WTC11 (cell line): ENCODE results near the gene NDOR1. TPM values are rescaled to one million over a fixed set of nuclear protein-coding genes. Genes with fewer than 3 reads are reported as not detected.
A peak's percentile ranks its signal among the peaks of the same experiment; 100 is the strongest.

ENCODE experiments used
- CREB1 ChIP-seq: sonication (generic); formaldehyde crosslinking; IDR thresholded peaks from 2 replicates; pipeline ENCODE4 v1.8.0; 2023; ENCODE audit warnings: mild to moderate bottlenecking, missing genetic modification reagents
- ESRRA ChIP-seq: sonication (generic); formaldehyde crosslinking; IDR thresholded peaks from 2 replicates; pipeline ENCODE4 v1.8.1; 2022; ENCODE audit warnings: mild to moderate bottlenecking, missing genetic modification reagents, borderline replicate concordance
- ETV6 ChIP-seq: sonication (generic); formaldehyde crosslinking; IDR thresholded peaks from 2 replicates; pipeline ENCODE4 v1.8.1; 2022; ENCODE audit warnings: mild to moderate bottlenecking, missing genetic modification reagents
- FOXJ3 ChIP-seq: sonication (generic); formaldehyde crosslinking; IDR thresholded peaks from 2 replicates; pipeline ENCODE4 v1.9.0; 2021; ENCODE audit warnings: missing genetic modification reagents, mild to moderate bottlenecking, borderline replicate concordance
- FOXK1 ChIP-seq: sonication (generic); formaldehyde crosslinking; IDR thresholded peaks from 2 replicates; pipeline ENCODE4 v1.8.0; 2022; ENCODE audit warnings: mild to moderate bottlenecking, moderate library complexity, missing genetic modification reagents
- GTF2I ChIP-seq: fragments of 250-450 bp; sonication (Bioruptor Pico); conservative IDR thresholded peaks from 2 replicates; pipeline ENCODE4 v1.4.0; 2021; ENCODE audit warnings: mild to moderate bottlenecking
- MXD4 ChIP-seq: fragments of 250-450 bp; sonication (Bioruptor Pico); IDR thresholded peaks from 2 replicates; pipeline ENCODE4 v1.8.0; 2021; ENCODE audit warnings: mild to moderate bottlenecking, moderate library complexity, borderline replicate concordance
- MYBL2 ChIP-seq: sonication (generic); formaldehyde crosslinking; IDR thresholded peaks from 2 replicates; pipeline ENCODE4 v1.8.1; 2023; ENCODE audit warnings: mild to moderate bottlenecking, moderate library complexity, missing genetic modification reagents
- NR3C1 ChIP-seq: sonication (generic); formaldehyde crosslinking; conservative IDR thresholded peaks from 2 replicates; pipeline ENCODE4 v1.8.1; 2023; ENCODE audit warnings: low read depth, mild to moderate bottlenecking, missing genetic modification reagents
- RORB ChIP-seq: fragments of 250-450 bp; sonication (Bioruptor Pico); IDR thresholded peaks from 2 replicates; pipeline ENCODE4 v1.9.0; 2021; ENCODE audit warnings: mild to moderate bottlenecking
- TP53 ChIP-seq: sonication (generic); formaldehyde crosslinking; IDR thresholded peaks from 2 replicates; pipeline ENCODE4 v1.8.1; 2023; ENCODE audit warnings: mild to moderate bottlenecking, missing genetic modification reagents
- ZNF121 ChIP-seq: sonication (generic); formaldehyde crosslinking; IDR thresholded peaks from 2 replicates; pipeline ENCODE4 v1.8.0; 2023; ENCODE audit warnings: missing genetic modification reagents
- ZNF396 ChIP-seq: fragments of 250-450 bp; sonication (Bioruptor Pico); IDR thresholded peaks from 2 replicates; pipeline ENCODE4 v1.8.0; 2021; ENCODE audit warnings: mild to moderate bottlenecking, moderate library complexity, borderline replicate concordance
- total RNA-seq: library from RNA; stranded (reverse); gene quantifications from 3 replicates; pipeline ENCODE4 v1.2.3, GENCODE V29; 2021
- TF ChIP-seq, protein P1 (sequence below): sonication (generic); formaldehyde crosslinking; IDR thresholded peaks from 2 replicates; pipeline ENCODE4 v1.8.1; 2023; ENCODE audit warnings: mild to moderate bottlenecking, missing genetic modification reagents
- TF ChIP-seq, protein P2 (sequence below): fragments of 250-450 bp; sonication (Bioruptor Pico); IDR thresholded peaks from 2 replicates; pipeline ENCODE4 v1.9.0; 2021; ENCODE audit warnings: mild to moderate bottlenecking, borderline replicate concordance
- TF ChIP-seq, protein P3 (sequence below): sonication (generic); formaldehyde crosslinking; IDR thresholded peaks from 2 replicates; pipeline ENCODE4 v1.8.0; 2023; ENCODE audit warnings: mild to moderate bottlenecking, missing genetic modification reagents
- TF ChIP-seq, protein P4 (sequence below): fragments of 250-450 bp; sonication (Bioruptor Pico); conservative IDR thresholded peaks from 2 replicates; pipeline ENCODE4 v1.9.0; 2021; ENCODE audit warnings: mild to moderate bottlenecking
- TF ChIP-seq, protein P5 (sequence below): sonication (generic); formaldehyde crosslinking; IDR thresholded peaks from 2 replicates; pipeline ENCODE4 v1.8.1; 2022; ENCODE audit warnings: low read depth, mild to moderate bottlenecking, moderate library complexity, missing genetic modification reagents, borderline replicate concordance
- TF ChIP-seq, protein P6 (sequence below): sonication (generic); formaldehyde crosslinking; IDR thresholded peaks from 2 replicates; pipeline ENCODE4 v1.8.1; 2022; ENCODE audit warnings: missing genetic modification reagents, borderline replicate concordance
- TF ChIP-seq, protein P7 (sequence below): sonication (generic); formaldehyde crosslinking; IDR thresholded peaks from 2 replicates; pipeline ENCODE4 v1.8.1; 2022; ENCODE audit warnings: low read depth, missing genetic modification reagents, borderline replicate concordance
- TF ChIP-seq, protein P8 (sequence below): sonication (generic); formaldehyde crosslinking; IDR thresholded peaks from 2 replicates; pipeline ENCODE4 v1.8.0; 2022; ENCODE audit warnings: mild to moderate bottlenecking, missing genetic modification reagents

The NDOR1 gene
- total RNA-seq, 1 experiment from 2014 or later, result 49.0 TPM

DNA sequence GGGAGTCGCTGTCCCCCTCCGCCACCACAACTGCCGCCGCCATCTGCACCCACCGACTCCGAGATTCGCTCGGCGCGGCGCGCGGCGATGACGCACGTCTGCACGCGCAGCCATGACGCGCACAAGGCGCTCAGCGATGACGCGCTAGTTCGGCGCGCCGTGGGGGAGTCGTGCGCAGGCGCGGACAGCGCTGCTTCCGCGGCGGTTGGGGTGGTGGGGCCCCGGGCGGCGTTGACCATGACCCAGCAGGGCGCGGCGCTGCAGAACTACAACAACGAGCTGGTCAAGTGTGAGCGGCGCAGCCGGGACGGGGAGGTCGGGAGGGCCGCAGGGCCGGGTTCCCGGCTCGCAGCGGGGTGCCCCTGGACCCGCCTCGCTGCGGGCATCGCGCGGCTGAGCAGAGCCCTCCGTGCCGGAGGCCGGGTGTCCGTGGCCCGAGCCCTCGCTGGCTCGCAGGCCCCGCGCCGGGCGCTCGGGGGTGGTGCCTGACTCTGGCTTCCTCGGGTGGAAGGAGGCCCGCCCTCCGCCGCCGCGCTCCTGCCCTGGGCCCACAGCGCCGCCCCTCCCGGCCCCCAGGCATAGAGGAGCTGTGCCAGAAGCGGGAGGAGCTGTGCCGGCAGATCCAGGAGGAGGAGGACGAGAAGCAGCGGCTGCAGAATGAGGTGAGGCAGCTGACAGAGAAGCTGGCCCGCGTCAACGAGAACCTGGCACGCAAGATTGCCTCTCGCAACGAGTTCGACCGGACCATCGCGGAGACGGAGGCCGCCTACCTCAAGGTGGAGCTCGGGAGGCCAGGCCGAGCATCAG is 16.8 kb upstream of the NDOR1 start, which contains the start of the genes ANAPC2 and SSNA1 (continued):
- TF ChIP-seq, protein P1, sequence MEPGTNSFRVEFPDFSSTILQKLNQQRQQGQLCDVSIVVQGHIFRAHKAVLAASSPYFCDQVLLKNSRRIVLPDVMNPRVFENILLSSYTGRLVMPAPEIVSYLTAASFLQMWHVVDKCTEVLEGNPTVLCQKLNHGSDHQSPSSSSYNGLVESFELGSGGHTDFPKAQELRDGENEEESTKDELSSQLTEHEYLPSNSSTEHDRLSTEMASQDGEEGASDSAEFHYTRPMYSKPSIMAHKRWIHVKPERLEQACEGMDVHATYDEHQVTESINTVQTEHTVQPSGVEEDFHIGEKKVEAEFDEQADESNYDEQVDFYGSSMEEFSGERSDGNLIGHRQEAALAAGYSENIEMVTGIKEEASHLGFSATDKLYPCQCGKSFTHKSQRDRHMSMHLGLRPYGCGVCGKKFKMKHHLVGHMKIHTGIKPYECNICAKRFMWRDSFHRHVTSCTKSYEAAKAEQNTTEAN (CRISPR knock-in tag), result no peak
- TF ChIP-seq ZNF121 (CRISPR knock-in tag) (no peak), TP53 (CRISPR knock-in tag) (peak; percentile 76; the same call in 1 of the 2 replicates), CREB1 (CRISPR knock-in tag) (peak; percentile 100), MXD4 (CRISPR knock-in tag) (no peak), RORB (no peak), ETV6 (CRISPR knock-in tag) (peak; percentile 96), NR3C1 (CRISPR knock-in tag) (no peak), MYBL2 (CRISPR knock-in tag) (peak; percentile 86; the same call in 1 of the 2 replicates), FOXJ3 (CRISPR knock-in tag) (no peak), ZNF396 (CRISPR knock-in tag) (no peak), FOXK1 (CRISPR knock-in tag) (peak; percentile 99), GTF2I (CRISPR knock-in tag) (no peak), ESRRA (peak; percentile 91)
- TF ChIP-seq, protein P2, sequence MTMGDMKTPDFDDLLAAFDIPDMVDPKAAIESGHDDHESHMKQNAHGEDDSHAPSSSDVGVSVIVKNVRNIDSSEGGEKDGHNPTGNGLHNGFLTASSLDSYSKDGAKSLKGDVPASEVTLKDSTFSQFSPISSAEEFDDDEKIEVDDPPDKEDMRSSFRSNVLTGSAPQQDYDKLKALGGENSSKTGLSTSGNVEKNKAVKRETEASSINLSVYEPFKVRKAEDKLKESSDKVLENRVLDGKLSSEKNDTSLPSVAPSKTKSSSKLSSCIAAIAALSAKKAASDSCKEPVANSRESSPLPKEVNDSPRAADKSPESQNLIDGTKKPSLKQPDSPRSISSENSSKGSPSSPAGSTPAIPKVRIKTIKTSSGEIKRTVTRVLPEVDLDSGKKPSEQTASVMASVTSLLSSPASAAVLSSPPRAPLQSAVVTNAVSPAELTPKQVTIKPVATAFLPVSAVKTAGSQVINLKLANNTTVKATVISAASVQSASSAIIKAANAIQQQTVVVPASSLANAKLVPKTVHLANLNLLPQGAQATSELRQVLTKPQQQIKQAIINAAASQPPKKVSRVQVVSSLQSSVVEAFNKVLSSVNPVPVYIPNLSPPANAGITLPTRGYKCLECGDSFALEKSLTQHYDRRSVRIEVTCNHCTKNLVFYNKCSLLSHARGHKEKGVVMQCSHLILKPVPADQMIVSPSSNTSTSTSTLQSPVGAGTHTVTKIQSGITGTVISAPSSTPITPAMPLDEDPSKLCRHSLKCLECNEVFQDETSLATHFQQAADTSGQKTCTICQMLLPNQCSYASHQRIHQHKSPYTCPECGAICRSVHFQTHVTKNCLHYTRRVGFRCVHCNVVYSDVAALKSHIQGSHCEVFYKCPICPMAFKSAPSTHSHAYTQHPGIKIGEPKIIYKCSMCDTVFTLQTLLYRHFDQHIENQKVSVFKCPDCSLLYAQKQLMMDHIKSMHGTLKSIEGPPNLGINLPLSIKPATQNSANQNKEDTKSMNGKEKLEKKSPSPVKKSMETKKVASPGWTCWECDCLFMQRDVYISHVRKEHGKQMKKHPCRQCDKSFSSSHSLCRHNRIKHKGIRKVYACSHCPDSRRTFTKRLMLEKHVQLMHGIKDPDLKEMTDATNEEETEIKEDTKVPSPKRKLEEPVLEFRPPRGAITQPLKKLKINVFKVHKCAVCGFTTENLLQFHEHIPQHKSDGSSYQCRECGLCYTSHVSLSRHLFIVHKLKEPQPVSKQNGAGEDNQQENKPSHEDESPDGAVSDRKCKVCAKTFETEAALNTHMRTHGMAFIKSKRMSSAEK (CRISPR knock-in tag), result no peak
- TF ChIP-seq, protein P3, sequence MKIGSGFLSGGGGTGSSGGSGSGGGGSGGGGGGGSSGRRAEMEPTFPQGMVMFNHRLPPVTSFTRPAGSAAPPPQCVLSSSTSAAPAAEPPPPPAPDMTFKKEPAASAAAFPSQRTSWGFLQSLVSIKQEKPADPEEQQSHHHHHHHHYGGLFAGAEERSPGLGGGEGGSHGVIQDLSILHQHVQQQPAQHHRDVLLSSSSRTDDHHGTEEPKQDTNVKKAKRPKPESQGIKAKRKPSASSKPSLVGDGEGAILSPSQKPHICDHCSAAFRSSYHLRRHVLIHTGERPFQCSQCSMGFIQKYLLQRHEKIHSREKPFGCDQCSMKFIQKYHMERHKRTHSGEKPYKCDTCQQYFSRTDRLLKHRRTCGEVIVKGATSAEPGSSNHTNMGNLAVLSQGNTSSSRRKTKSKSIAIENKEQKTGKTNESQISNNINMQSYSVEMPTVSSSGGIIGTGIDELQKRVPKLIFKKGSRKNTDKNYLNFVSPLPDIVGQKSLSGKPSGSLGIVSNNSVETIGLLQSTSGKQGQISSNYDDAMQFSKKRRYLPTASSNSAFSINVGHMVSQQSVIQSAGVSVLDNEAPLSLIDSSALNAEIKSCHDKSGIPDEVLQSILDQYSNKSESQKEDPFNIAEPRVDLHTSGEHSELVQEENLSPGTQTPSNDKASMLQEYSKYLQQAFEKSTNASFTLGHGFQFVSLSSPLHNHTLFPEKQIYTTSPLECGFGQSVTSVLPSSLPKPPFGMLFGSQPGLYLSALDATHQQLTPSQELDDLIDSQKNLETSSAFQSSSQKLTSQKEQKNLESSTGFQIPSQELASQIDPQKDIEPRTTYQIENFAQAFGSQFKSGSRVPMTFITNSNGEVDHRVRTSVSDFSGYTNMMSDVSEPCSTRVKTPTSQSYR (CRISPR knock-in tag), result peak; percentile 70; the same call in 1 of the 2 replicates
- TF ChIP-seq, protein P4, sequence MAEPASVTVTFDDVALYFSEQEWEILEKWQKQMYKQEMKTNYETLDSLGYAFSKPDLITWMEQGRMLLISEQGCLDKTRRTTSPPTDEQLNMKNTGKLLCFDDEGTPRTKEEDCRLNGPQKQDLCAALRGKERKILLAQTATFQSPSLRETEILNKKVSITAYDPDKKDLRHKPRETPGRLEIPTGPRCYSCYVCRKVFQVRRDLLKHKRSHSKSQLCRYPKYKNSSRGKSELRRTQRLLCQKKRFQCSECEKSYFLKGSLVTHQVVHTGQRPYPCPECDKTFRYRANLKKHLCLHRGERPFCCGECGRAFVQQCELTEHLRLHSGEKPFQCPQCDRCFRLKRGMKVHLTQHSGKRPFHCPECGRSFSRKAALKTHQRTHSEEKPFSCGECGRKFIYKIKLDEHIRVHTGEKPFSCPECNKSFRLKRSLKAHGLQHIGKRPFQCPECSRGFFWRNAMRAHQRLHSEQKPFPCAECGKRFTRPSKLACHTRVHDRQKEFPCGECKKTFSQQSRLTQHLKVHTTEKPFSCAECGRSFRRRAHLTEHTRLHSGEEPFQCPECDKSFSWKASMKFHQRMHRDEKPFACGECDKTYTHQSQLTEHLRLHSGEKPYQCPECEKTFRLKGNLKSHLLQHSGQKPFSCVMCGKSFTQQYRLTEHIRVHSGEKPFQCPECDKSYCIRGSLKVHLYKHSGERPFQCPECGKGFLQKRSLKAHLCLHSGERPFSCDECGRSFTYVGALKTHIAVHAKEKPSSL (CRISPR knock-in tag), result no peak
- TF ChIP-seq, protein P5, sequence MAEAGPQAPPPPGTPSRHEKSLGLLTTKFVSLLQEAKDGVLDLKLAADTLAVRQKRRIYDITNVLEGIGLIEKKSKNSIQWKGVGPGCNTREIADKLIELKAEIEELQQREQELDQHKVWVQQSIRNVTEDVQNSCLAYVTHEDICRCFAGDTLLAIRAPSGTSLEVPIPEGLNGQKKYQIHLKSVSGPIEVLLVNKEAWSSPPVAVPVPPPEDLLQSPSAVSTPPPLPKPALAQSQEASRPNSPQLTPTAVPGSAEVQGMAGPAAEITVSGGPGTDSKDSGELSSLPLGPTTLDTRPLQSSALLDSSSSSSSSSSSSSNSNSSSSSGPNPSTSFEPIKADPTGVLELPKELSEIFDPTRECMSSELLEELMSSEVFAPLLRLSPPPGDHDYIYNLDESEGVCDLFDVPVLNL (CRISPR knock-in tag), result no peak
- TF ChIP-seq, protein P6, sequence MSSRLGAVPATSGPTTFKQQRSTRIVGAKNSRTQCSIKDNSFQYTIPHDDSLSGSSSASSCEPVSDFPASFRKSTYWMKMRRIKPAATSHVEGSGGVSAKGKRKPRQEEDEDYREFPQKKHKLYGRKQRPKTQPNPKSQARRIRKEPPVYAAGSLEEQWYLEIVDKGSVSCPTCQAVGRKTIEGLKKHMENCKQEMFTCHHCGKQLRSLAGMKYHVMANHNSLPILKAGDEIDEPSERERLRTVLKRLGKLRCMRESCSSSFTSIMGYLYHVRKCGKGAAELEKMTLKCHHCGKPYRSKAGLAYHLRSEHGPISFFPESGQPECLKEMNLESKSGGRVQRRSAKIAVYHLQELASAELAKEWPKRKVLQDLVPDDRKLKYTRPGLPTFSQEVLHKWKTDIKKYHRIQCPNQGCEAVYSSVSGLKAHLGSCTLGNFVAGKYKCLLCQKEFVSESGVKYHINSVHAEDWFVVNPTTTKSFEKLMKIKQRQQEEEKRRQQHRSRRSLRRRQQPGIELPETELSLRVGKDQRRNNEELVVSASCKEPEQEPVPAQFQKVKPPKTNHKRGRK (CRISPR knock-in tag), result no peak
- TF ChIP-seq, protein P7, sequence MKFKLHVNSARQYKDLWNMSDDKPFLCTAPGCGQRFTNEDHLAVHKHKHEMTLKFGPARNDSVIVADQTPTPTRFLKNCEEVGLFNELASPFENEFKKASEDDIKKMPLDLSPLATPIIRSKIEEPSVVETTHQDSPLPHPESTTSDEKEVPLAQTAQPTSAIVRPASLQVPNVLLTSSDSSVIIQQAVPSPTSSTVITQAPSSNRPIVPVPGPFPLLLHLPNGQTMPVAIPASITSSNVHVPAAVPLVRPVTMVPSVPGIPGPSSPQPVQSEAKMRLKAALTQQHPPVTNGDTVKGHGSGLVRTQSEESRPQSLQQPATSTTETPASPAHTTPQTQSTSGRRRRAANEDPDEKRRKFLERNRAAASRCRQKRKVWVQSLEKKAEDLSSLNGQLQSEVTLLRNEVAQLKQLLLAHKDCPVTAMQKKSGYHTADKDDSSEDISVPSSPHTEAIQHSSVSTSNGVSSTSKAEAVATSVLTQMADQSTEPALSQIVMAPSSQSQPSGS (CRISPR knock-in tag), result no peak
- TF ChIP-seq, protein P8, sequence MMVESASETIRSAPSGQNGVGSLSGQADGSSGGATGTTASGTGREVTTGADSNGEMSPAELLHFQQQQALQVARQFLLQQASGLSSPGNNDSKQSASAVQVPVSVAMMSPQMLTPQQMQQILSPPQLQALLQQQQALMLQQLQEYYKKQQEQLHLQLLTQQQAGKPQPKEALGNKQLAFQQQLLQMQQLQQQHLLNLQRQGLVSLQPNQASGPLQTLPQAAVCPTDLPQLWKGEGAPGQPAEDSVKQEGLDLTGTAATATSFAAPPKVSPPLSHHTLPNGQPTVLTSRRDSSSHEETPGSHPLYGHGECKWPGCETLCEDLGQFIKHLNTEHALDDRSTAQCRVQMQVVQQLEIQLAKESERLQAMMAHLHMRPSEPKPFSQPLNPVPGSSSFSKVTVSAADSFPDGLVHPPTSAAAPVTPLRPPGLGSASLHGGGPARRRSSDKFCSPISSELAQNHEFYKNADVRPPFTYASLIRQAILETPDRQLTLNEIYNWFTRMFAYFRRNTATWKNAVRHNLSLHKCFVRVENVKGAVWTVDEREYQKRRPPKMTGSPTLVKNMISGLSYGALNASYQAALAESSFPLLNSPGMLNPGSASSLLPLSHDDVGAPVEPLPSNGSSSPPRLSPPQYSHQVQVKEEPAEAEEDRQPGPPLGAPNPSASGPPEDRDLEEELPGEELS (CRISPR knock-in tag), result peak; percentile 88
